ENCODE results near the gene FZD7.
A peak's percentile ranks its signal among the peaks of the same experiment; 100 is the strongest.

FZD7 gene

DNA sequence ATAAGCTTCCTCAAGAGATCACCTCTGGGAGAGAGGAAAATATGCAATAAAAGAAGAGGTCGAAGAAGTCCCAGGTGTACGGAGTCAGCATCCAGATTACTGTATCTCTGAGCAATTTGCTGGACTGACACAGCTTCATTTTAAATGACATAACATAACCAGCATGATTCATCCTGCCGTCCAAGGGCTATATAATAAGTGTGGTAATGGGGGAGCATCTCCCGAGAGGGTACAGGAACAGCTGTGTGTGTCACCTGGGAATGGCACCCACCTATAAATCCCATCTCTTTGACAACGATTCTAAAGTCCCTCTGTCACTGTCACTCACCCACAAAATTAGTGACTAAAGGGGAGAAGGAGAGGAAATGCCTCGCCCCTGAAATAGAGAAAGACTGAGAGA is 19.3 kb upstream of the FZD7 start:
- no peak for DNase-seq (ENCODE audit: low spot score)

DNA sequence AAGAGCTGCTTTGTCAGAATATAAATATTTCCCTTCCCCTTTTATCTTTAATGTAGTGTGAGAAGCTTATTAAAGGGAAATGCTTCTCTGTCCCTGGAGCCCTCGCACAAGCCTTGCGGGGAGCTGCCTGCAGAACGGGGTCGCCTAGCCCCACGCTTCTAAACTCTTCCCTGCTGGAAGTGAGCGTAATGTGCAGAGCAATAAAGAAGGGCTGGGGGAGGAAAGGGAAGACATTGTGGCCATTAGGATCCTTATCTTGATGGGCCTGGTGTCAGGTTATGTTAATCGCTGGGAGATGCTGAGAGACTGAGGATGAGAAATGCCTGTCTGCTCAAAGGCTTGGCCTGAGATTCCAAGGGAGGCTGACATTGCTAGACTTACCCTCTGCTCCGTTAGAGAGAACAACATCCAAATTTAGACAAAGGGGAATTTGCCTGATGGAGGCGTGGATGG is 18.9 kb upstream of the FZD7 start:
- DNase-seq (ENCODE audit: low spot score): no peak

DNA sequence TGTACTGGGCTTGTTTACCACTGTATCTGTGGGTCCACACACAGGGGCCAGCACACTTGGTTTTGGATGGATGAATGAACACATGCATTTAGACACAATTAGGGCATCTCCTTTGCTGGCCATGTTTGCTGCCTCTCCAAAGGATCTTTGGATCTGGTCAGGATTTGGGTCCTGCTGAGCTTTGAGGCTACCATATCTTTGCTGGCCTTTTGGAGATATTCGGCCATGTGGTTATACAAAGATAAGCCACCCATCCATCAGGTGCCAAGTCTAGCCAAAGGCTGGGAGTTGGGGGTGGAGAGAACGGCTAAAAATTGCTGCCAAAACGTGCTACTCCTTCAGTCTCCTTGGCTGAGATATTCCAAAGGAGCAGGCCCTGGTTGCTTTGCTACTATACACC is 18.2 kb upstream of the FZD7 start:
- no peak for DNase-seq (ENCODE audit: low spot score)

DNA sequence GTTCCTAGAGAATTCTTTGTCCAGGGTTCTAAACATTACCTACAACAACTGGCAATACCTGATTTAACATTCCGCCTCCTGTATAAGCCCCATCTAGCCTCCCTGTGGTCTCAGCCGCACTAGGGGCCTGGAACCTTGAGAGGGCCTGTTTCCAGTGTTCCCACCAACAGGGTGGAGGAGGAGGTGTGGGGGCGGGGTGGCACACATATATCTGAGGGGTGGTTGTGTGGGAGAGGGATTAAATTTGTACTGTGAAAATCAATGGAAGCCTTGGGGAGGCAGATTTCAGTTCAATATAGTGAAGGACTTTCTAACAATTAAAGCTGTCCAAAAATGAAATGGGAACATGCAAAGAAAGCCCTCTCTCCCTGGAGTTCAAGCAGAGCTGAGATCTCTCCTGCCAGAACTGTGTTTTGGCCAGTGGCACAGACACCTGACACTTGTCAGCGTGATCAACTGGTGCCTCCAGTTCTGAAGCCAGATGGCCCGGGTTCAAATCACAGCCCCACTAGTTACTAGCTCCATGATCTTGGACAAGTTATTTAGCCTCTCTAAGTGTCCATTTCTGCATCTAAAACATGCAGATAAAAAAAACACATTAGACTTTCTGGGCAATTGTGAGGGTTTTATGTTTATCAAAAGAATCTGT is 17.0 kb upstream of the FZD7 start:
- no peak for DNase-seq (ENCODE audit: low spot score)

DNA sequence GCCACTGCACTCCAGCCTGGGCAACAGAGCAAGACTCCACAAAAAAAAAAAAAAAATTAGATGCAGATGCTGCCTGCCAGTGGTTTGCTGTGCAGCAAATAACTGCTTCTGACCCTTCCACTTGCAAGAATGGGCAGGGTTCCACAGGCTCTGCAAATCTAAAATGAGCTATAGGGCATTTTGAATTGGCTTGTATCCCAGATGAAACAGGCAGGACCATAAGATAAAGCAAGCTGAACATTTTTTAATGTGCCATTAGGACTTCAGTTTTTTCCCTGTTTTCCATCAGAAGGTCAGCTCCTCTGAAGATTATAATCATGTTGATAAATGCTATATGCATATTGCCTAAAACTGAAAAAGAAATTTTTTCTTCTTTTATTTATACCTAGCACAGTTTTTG is 15.7 kb upstream of the FZD7 start:
- no peak for DNase-seq (ENCODE audit: low spot score)

DNA sequence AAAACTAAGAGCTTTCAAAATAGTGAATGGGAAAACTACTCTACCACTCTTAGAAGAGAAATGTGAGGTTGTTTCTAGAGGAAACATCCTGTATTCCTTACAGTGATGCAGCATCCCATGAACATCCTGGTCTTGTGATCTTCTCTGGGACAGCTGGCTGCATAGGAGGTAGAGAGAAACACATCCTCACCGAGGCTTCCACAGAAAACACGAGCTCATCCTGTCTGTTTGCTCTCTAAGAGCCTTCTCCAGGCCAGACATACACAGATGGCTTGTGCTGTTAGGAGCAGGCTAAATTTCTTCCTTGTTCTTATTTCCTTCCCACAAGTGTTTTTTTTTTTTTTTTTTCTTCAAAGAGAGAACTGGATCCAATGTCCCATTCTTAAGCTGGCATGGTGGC is 14.7 kb upstream of the FZD7 start:
- no peak for DNase-seq (ENCODE audit: low spot score)

DNA sequence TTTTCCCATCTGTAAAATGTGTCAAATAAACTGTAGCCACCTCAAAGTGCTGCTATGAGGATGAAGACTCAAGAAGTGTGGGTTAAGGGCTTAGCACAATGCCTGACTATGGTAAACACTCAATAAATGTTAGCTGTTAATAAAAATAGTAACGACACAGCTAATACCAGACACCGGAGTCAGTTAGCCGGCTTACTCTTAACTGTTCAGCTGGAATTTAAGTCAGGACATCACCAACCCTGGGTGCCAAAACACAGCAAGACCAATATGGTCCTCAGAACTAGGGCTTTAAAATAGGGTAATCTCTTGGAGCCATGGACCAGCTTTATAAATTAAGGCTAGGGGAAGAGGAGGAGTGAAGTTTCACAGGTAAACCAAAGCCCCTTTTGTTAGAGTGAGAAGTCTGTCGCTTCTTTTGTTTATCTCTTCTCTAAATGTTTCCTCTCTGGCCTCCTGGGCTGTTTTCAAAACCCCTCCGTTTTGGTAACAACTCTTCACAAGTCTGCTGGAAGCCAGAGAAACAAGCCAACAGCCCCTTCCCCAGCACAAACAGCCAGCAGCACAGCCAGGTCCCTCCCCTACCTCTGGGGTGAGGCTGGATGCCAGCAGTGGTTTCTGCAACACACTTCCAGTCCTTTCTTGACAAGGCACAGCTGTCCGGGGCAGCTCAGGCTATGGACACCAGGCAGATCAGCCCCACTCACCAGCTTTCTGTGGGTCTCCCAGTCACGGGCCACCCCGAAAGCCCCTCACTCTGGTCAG is 13.8 kb upstream of the FZD7 start:
- no peak for DNase-seq (ENCODE audit: low spot score)

DNA sequence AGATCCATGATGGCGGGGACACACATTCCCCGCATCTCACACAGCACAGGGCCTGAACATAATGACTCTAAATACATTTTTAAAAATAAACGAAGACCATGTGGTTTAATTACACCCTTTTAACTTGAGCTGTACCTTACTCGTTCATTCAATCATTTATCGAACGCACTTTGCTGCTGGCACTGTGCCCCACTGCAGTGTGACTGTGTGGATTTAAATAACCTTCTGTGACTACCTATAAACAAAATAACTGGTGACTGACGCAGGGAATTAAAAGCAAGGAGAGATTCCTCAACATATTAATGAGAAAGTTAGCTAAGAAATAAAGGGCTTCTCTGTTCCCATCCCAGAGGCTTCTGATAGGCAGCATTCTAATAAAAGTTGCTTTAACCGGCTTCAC is 10.9 kb upstream of the FZD7 start:
- no peak for DNase-seq (ENCODE audit: low spot score)

DNA sequence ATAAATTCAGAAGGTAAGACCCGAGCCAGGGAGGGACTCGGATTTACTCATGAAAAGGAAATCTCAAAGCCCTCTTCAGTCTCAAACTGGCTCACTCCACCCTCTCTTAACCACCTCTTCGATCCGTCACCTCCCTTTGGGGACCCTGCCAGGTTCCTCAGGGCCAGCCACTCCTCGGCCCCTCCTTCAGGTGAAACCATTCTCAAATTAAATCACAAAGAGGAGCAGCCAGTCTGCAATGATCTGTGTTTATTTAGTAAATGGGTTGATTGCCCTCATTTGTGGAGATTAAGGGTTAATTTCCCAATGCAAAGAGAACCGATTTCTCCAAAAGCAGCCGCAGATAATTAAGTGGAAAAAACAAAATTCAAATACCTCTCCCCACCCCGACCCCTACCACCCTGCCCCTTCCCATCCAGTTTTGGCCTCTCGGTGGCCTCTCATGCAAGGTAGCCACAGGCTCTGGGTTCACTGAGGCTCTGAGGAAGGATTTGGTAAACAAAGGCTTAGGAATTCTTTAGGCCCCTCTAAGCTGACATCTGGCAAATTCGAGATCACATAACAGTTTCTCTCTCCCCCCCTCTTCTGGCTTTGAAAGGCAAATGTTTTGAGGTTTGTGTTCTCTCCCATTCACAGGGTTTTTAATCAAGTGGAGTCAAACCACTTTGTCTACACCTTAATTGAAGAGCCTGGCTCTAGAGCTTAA is 10.3 kb upstream of the FZD7 start:
- no peak for DNase-seq (ENCODE audit: low spot score)

DNA sequence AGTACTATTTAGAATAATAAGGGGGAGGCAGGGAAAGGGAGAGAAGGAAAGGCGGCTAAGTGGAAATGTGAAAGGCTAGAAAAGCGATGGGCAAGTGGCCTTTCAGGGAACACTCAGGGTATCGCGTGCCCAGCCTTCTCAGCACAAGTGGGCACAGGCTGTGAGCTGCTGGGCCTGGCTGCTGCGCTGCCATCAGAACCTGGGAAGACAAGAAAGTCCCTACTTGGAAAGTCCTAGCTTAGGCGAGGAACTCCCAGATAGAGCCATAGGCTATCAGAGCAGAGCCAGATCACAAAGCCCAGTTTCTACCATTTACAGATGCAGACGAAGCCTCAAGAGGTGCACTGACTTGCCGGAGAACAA is 9.8 kb upstream of the FZD7 start:
- no peak for DNase-seq (ENCODE audit: low spot score)

DNA sequence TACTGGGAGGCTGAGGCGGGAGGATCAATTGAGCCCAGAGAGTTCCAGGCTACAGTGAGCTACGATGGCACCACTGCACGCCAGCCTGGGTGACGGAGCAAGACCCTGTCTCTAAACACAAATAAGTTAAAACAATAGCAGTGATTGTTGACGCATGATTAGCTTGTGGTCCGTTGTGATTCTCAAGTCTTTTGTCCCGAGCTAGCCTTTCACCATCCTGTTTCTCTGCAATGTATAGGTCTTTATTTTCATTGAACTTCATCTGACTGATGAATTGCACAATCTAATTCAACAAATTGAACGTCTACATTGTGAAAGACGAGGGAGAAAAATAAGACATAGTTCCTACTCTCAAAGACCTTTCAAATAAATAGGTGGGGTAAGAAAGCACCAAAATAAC is 8.8 kb upstream of the FZD7 start:
- no peak for DNase-seq (ENCODE audit: low spot score)

DNA sequence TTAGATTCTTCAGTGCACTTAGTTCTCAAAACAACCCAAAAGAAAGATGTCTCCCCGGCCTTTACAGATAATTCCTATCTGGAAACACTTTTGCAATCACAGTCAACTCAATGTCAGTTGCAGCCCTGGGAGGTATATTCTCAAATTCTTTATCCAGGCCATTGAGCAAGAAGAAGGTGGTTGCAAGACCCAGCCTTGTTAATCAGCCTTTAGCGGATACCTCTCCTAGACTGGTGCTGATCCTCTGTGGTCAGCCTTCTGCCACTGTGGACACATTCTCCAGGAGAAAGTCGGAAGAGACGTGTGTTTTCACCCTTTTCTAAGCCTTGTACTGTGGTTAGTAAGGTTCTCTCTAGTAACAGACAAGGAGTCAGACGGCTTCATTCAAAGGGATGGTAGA is 7.8 kb upstream of the FZD7 start:
- no peak for DNase-seq (ENCODE audit: low spot score)

DNA sequence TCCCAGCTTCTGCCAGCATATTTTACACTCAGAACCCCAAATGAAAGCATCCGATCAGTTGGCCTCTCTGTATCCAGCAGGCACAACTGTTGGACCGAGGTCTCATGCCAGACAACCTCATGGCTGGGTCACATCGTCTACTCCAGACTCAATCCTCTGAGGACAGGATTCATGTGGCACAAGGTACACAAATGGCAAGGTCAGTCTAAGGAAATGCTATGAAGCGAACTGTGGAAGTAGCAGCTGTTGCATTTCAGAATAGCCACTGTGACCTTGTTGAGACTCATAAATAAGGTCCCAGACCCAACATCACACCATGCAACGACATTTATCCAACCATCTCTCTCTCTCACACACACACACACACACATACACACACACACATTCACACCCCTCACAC is 7.1 kb upstream of the FZD7 start:
- no peak for DNase-seq (ENCODE audit: low spot score)

DNA sequence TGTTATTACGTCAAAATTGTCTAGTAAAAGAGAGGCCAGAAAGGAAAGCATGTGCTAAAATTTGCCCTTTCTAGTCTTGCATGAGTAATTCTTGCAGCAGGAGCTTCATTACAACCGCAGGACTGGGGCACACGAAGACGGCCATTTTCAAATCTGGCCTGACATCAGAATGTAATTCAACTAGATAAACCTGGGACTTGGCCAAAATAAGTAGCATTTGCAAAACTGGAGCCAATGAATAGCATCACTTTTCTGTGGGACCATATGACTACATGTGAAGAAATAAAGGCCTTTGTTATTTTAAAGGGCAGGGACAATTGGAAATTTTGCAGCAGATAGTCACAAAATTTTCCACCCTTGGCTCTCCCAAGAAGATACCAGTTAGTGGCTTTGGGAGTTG is 3.0 kb upstream of the FZD7 start:
- no peak for DNase-seq (ENCODE audit: low spot score)

DNA sequence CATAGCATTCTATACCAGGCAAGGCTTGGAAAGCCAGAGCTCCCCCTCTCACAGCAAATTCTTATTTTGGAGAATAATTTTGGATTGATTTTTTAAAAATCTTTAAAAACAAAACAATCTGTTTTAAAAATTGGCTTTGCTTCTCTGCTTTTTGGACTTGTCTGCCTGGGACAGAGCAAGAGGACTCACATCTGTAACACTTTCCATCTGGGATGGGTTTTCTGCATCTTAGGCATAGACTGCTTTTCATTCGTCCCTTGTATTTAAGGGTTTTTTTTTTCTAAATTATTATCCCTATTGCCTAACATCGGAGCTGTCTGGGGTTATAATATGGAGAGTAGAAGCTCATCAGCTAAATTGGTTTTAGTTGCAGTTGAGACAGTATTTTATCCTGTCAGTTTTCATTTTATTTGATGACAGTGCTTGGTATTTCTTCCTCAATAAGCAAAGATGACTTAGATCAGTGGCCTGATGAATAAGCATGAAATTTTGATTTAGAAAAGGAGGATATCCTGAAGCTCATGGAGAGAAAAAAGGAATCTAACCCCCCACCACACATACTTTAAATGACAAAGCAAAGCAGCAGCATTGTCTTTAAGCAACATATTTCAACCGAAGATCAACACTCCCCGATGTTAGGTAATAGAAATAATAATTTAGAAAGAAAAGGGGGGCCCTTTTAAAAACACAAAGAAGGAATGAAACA is 2.3 kb upstream of the FZD7 start:
- no peak for DNase-seq (ENCODE audit: low spot score)

DNA sequence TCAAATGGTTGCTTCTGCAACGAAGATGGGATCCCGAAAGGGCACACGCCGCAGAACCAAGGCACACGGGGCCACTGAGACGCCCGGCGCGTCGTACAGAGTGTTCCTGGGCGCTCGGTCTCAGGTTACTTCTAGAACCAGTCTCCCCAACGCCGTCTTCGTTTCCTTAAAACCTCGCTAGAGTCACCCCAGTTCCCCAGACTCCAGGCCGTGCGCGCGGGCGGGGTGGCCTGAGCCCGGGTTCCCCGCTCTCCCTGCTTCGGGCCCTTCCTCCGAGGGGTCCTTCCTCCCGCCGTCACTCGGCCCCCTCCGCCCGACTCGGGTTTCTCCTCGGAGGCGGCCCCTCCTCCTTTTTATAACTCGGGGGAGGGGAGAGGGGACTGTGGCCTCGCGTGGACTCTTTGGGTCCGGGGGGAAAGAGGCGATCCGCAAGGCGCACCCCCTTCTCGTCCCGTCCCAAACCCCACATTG is 774 bp upstream of the FZD7 start:
- DNase-seq (ENCODE audit: low spot score): peak; percentile 77

DNA sequence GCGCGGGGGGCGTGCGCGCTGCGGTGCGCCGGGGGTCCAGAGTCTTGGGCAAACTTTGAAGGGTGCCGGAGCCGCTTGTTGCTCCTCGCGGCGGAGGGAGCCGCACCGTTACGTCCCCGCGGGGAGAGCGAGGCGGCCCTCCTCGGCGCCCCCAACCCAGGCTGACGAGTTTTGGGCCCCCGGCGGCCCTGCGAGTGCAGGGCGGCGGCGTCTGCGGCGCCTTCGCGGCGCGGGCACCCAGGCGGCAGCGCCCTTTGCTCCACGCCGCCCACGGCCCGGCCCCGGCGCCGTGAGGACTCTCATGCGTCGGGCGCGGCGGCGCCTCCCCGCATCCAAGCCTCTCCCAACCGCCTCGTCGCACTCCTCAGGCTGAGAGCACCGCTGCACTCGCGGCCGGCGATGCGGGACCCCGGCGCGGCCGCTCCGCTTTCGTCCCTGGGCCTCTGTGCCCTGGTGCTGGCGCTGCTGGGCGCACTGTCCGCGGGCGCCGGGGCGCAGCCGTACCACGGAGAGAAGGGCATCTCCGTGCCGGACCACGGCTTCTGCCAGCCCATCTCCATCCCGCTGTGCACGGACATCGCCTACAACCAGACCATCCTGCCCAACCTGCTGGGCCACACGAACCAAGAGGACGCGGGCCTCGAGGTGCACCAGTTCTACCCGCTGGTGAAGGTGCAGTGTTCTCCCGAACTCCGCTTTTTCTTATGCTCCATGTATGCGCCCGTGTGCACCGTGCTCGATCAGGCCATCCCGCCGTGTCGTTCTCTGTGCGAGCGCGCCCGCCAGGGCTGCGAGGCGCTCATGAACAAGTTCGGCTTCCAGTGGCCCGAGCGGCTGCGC is 814 bp downstream of the FZD7 start:
- peak; percentile 5 for DNase-seq (ENCODE audit: low spot score)

DNA sequence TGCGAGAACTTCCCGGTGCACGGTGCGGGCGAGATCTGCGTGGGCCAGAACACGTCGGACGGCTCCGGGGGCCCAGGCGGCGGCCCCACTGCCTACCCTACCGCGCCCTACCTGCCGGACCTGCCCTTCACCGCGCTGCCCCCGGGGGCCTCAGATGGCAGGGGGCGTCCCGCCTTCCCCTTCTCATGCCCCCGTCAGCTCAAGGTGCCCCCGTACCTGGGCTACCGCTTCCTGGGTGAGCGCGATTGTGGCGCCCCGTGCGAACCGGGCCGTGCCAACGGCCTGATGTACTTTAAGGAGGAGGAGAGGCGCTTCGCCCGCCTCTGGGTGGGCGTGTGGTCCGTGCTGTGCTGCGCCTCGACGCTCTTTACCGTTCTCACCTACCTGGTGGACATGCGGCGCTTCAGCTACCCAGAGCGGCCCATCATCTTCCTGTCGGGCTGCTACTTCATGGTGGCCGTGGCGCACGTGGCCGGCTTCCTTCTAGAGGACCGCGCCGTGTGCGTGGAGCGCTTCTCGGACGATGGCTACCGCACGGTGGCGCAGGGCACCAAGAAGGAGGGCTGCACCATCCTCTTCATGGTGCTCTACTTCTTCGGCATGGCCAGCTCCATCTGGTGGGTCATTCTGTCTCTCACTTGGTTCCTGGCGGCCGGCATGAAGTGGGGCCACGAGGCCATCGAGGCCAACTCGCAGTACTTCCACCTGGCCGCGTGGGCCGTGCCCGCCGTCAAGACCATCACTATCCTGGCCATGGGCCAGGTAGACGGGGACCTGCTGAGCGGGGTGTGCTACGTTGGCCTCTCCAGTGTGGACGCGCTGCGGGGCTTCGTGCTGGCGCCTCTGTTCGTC is 1.7 kb downstream of the FZD7 start:
- DNase-seq (ENCODE audit: low spot score): no peak

DNA sequence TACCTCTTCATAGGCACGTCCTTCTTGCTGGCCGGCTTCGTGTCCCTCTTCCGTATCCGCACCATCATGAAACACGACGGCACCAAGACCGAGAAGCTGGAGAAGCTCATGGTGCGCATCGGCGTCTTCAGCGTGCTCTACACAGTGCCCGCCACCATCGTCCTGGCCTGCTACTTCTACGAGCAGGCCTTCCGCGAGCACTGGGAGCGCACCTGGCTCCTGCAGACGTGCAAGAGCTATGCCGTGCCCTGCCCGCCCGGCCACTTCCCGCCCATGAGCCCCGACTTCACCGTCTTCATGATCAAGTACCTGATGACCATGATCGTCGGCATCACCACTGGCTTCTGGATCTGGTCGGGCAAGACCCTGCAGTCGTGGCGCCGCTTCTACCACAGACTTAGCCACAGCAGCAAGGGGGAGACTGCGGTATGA is 2.3 kb downstream of the FZD7 start:
- DNase-seq (ENCODE audit: low spot score): no peak

DNA sequence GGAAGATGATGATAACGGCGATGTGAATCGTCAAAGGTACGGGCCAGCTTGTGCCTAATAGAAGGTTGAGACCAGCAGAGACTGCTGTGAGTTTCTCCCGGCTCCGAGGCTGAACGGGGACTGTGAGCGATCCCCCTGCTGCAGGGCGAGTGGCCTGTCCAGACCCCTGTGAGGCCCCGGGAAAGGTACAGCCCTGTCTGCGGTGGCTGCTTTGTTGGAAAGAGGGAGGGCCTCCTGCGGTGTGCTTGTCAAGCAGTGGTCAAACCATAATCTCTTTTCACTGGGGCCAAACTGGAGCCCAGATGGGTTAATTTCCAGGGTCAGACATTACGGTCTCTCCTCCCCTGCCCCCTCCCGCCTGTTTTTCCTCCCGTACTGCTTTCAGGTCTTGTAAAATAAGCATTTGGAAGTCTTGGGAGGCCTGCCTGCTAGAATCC is 3.0 kb downstream of the FZD7 start:
- no peak for DNase-seq (ENCODE audit: low spot score)

DNA sequence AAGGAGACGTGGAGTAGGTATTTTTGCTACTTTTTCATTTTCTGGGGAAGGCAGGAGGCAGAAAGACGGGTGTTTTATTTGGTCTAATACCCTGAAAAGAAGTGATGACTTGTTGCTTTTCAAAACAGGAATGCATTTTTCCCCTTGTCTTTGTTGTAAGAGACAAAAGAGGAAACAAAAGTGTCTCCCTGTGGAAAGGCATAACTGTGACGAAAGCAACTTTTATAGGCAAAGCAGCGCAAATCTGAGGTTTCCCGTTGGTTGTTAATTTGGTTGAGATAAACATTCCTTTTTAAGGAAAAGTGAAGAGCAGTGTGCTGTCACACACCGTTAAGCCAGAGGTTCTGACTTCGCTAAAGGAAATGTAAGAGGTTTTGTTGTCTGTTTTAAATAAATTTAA is 3.4 kb downstream of the FZD7 start:
- DNase-seq (ENCODE audit: low spot score): no peak
